LNCaP clone FGC (cell line): ENCODE results near the gene DROSHA.

Source experiments
- DNase-seq: peaks from one replicate; pipeline ENCODE4 v3.0.0-alpha.2; 2011; ENCODE audit warnings: low read depth
- H3K4me3 ChIP-seq: 2 replicates; pipeline ENCODE4 v1.5.1; 2011; ENCODE audit warnings: mild to moderate bottlenecking, low read depth, low read length, control low read depth
- CTCF ChIP-seq: IDR thresholded peaks from 2 replicates; pipeline ENCODE4 v1.5.1; 2012; ENCODE audit warnings: mild to moderate bottlenecking; ENCODE audit not compliant: control insufficient read depth, insufficient read depth; ENCODE audit errors: extremely low read depth

The DROSHA gene

GRCh38 chr5:31476738-31477141, 55.2 kb downstream of the DROSHA start:
- peak; percentile 40 for DNase-seq
- no peak for TF ChIP-seq CTCF
- H3K4me3 ChIP-seq = no peak overlapping the region

GRCh38 chr5:31471916-31472315, 60.0 kb downstream of the DROSHA start:
- no peak for TF ChIP-seq CTCF
- no peak for DNase-seq
- no peak overlapping the region for H3K4me3 ChIP-seq

GRCh38 chr5:31471040-31471439, 60.9 kb downstream of the DROSHA start:
- no peak for TF ChIP-seq CTCF
- DNase-seq = no peak
- no peak overlapping the region for H3K4me3 ChIP-seq

- H3K4me3 ChIP-seq = no peak overlapping the region
- no peak for TF ChIP-seq CTCF
- DNase-seq = no peak
Observed at GRCh38 chr5:31470608-31471007, 61.3 kb downstream of the DROSHA start.

- no peak for DNase-seq
- TF ChIP-seq CTCF = no peak
- no peak overlapping the region for H3K4me3 ChIP-seq
Observed at GRCh38 chr5:31469886-31470285, 62.0 kb downstream of the DROSHA start.

DNA sequence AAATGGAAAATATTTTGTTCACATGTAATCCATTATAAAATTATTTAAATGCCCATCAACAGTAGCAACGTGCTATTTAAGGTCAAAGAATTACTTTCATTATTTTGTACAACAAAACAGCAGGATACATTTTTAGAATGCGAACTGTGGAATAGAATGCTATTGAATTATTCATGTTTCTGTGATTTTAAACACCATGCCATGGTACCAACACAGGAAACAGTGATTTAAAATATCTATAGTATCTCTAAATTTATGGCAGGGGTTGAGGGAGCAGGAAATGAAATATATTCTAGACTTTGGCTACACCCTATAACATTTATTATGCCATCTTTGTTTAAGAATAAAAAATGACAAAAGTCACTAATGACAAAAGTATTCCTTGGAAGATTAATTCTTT, 62.4 kb downstream of the DROSHA start:
- H3K4me3 ChIP-seq = no peak overlapping the region
- DNase-seq = no peak
- TF ChIP-seq CTCF = no peak

DNA sequence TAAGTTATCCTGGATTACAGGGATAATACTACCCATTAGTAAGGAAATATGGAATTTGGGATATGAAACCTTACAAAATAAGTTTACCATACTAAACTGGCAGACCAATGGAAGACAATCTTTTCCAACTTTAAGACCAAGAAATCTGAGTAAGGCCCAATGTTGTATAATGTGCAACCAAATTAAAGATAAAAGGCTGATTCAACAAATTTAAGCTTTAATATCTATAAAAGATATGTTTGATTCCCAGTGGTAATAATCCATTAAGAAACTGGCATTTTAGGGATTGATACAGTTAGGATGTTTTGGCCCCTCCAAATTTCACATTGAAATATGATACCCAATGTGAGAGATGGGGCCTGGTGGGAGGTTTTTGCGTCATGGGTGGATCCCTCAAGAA, 66.6 kb downstream of the DROSHA start:
- no peak for DNase-seq
- TF ChIP-seq CTCF = no peak
- H3K4me3 ChIP-seq = no peak overlapping the region
